ENCODE measurements around the gene SYT17.
A peak's percentile ranks its signal among the peaks of the same experiment; 100 is the strongest.

Gene SYT17

DNA sequence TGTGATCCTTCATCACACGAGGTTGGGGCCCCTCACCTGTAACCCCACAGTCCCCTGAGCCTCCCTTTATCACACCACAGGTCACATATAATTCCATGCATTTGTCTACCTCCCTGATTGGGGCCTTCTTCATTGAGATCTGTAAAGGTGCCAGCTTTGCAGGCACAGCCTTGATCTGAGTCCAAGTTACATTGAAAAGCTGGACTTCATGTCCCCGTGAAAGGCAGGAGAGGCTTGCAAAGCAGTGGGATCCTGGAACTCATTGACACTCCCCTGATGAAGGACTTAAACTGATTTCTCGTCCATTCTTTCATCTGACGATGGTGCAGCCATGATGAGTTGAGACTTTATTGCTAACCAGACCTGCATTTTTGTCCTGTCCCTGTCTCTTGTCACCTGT is 3.8 kb upstream of the SYT17 start:
- no peak overlapping the region for H3K4me3 ChIP-seq (ENCODE audit: low read depth, low read length)
- TF ChIP-seq, protein P1, sequence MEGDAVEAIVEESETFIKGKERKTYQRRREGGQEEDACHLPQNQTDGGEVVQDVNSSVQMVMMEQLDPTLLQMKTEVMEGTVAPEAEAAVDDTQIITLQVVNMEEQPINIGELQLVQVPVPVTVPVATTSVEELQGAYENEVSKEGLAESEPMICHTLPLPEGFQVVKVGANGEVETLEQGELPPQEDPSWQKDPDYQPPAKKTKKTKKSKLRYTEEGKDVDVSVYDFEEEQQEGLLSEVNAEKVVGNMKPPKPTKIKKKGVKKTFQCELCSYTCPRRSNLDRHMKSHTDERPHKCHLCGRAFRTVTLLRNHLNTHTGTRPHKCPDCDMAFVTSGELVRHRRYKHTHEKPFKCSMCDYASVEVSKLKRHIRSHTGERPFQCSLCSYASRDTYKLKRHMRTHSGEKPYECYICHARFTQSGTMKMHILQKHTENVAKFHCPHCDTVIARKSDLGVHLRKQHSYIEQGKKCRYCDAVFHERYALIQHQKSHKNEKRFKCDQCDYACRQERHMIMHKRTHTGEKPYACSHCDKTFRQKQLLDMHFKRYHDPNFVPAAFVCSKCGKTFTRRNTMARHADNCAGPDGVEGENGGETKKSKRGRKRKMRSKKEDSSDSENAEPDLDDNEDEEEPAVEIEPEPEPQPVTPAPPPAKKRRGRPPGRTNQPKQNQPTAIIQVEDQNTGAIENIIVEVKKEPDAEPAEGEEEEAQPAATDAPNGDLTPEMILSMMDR (IDR thresholded peaks at IDR 0.05; ENCODE audit: control insufficient read depth, extremely low read depth, insufficient read depth), result no peak
- DNase-seq (ENCODE audit: low read depth), result peak; percentile 17

DNA sequence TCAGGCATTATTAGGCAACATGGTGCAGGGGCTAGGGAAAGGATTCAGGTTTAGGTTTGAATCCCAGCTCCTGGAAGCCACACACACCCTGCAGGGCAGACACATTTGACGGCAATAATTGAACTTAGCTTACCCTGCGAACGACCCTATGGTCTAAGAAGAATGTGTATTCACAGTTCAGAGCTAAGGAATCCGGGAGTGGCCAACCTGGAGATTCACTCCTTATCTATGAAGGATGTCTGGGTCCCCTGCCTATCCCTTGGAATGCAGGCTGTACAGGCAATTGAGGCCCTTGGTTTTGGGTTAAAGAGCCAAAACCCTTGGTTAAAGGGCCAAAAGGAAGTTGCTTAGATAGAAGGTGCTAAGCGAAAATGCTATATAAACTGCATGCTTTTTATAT is 2.9 kb upstream of the SYT17 start:
- no peak for DNase-seq (ENCODE audit: low read depth)
- TF ChIP-seq, protein P1 (IDR thresholded peaks at IDR 0.05; ENCODE audit: control insufficient read depth, extremely low read depth, insufficient read depth), result no peak

DNA sequence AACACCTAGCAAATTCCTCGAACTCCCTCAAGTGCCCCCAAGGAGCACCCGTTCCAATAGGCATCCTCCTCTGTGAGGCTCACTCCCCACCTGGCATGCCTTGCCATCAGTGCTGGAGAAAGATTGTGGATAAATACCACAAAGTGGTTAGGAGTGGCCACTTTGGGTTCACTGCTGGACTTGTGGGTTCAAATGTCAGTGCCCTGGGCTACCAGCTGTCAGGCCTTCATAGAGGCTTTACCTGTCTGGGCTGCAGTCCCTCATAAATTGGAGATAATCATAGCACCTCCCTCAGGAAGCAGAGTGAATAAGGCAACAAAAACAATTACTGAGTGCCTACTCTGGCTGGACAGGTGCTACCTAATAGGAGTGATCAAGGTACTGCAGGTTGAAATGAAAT is 1.5 kb upstream of the SYT17 start:
- H3K4me3 ChIP-seq (ENCODE audit: low read depth, low read length), result no peak overlapping the region
- DNase-seq (ENCODE audit: low read depth), result no peak
- TF ChIP-seq, protein P1 (IDR thresholded peaks at IDR 0.05; ENCODE audit: control insufficient read depth, extremely low read depth, insufficient read depth), result no peak

More for the DNA sequence above, 2.9 kb upstream of the SYT17 start:
- no peak overlapping the region for H3K4me3 ChIP-seq (ENCODE audit: low read depth, low read length)

DNA sequence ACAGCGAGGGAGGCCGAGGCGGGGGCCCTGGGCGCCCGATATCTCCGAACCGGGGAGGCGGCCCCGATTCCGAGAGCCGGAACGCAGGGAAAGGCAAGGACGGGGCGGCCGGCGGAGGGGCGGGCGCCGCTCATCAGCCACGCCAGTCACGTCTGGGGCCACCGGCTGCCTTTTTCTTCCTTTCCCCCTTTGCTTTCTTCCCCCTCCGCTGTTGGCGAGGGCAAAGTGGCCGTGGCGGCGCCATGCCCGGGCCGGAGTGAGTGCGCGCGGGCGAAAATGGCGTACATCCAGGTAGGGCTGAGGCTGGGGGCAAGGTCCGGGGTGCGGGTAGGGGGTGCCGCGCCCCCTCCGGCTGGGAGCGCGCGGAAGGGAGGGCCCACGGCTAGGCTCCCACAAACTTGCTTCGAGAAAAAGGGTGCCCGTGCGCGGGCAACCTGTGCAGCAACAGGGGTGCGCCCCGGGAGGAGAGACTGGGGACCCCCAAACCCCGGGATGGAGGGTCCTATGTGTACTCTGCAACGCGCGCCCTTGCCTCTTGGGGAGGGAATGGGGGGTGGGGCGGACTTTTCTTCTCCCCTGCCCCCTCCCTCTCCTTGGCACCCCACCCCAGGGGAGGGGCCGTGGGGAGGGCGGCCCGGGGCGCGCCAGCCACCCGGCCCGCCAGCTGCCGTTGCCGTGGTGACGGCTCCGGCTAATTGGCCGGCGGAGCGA is 486 bp downstream of the SYT17 start:
- TF ChIP-seq, protein P1 (IDR thresholded peaks at IDR 0.05; ENCODE audit: control insufficient read depth, extremely low read depth, insufficient read depth), result no peak
- H3K4me3 ChIP-seq (ENCODE audit: low read depth, low read length), result peak overlapping the region; percentile 46
- DNase-seq (ENCODE audit: low read depth), result no peak

DNA sequence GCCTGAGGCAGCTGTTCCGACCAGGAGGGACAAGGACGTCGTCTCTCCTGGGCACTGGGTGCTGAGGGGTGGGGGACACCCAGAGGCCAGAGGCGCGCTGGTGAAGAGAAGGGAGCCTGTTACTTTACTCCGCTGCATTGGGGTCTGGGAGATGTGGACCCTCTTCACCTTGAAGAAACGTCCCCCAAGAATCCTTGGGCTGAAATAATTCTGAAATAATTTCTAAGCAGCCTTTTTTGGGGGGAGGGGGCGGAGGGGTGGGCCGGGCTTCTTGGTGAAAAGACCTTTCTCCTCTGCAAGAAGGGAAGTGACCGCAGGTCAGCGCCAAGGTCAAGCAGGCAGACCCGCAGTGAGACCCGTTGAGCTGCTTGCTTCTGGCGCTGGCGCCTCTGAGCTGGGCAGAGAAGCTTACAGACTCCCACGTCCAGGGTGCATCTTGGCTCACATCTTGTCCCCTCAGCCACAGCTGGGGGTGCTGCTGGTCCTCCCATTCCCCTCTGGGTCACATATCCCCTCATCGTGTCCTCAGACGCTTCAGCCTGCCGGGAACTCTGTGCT is 1.1 kb downstream of the SYT17 start:
- no peak overlapping the region for H3K4me3 ChIP-seq (ENCODE audit: low read depth, low read length)
- no peak for DNase-seq (ENCODE audit: low read depth)
- TF ChIP-seq, protein P1 (IDR thresholded peaks at IDR 0.05; ENCODE audit: control insufficient read depth, extremely low read depth, insufficient read depth), result no peak

DNA sequence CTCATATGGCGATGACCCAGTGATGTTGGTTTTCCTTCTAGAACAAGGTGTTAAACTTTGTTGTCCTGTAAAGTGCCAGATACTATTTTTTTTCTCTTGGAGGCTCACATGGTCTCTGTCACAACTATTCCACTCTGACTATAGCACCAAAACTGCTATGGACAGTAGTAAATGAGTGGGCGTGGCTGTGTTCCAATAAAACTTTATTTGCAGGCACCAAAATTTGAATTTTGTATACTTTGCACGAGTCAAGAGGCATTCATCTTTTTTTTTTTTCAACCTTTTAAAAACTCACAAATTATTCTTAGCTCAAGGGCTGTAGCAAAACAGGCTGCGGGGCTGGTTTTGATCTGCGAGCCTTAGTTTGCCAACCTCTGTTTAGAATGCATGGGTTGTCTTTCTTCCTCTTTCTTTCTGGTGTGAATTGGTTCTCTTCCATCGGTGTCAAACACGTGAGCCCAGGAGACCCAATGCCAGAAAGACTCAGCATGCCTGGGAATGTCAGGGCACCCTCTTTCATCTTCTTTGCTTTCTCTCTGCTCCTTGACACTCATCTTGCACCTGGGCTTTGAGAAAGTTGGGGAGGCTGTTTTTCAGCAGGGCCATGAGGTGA is 2.1 kb downstream of the SYT17 start:
- no peak overlapping the region for H3K4me3 ChIP-seq (ENCODE audit: low read depth, low read length)
- DNase-seq (ENCODE audit: low read depth), result no peak
- TF ChIP-seq, protein P1 (IDR thresholded peaks at IDR 0.05; ENCODE audit: control insufficient read depth, extremely low read depth, insufficient read depth), result no peak

Data from LNCaP clone FGC (cell line).